GM21786 (cell line): ENCODE measurements around the gene ZNF318.
"Not testable (repeated sequence)": the region's sequence is repeated elsewhere in the genome, so short reads cannot be mapped to it uniquely, and the experiment has no call there.

Experiments used
- ATAC-seq: cut with Tn5 transposase; IDR thresholded peaks from one replicate; pipeline ENCODE4 v1.9.1; 2021; ENCODE audit not compliant: unreplicated experiment

ZNF318 gene

GRCh38 chr6:43347021-43347420 is 22.4 kb downstream of the ZNF318 start:
- ATAC-seq = no peak

- ATAC-seq = not testable (repeated sequence)
Measured at GRCh38 chr6:43346243-43346642, 23.2 kb downstream of the ZNF318 start.

GRCh38 chr6:43339168-43339567 is 30.3 kb downstream of the ZNF318 start:
- peak; percentile 80 for ATAC-seq

GRCh38 chr6:43338243-43338642 is 31.2 kb downstream of the ZNF318 start:
- peak; percentile 51 for ATAC-seq

- ATAC-seq = no peak
Measured at GRCh38 chr6:43336382-43336781, 33.1 kb downstream of the ZNF318 start.

GRCh38 chr6:43335469-43335868 is 34.0 kb downstream of the ZNF318 start:
- ATAC-seq = no peak

GRCh38 chr6:43334466-43335095 is 34.9 kb downstream of the ZNF318 start:
- ATAC-seq = no peak

GRCh38 chr6:43331891-43332290 is 37.6 kb downstream of the ZNF318 start:
- no peak for ATAC-seq

GRCh38 chr6:43331470-43331869 is 38.0 kb downstream of the ZNF318 start:
- ATAC-seq = no peak

GRCh38 chr6:43328528-43328927 is 40.9 kb downstream of the ZNF318 start:
- no peak for ATAC-seq

GRCh38 chr6:43325876-43326275 is 43.6 kb downstream of the ZNF318 start:
- ATAC-seq = no peak

- no peak for ATAC-seq
Measured at GRCh38 chr6:43318011-43318410, 51.4 kb downstream of the ZNF318 start.

GRCh38 chr6:43313813-43314212 is 55.6 kb downstream of the ZNF318 start:
- ATAC-seq = no peak

- no peak for ATAC-seq
Measured at GRCh38 chr6:43311666-43312065, 57.8 kb downstream of the ZNF318 start.

GRCh38 chr6:43310624-43311023 is 58.8 kb downstream of the ZNF318 start:
- no peak for ATAC-seq

GRCh38 chr6:43310134-43310533 is 59.3 kb downstream of the ZNF318 start:
- no peak for ATAC-seq

GRCh38 chr6:43308990-43309477 is 60.4 kb downstream of the ZNF318 start:
- ATAC-seq = no peak

GRCh38 chr6:43308101-43308989 is 61.1 kb downstream of the ZNF318 start, which contains the start of gene CRIP3:
Gene CRIP3, minus strand, starts transcription at chr6:43308826. Its CDS starts 34 bp downstream, at chr6:43308792.
- ATAC-seq = peak; percentile 58

GRCh38 chr6:43307451-43308100 is 61.9 kb downstream of the ZNF318 start:
- no peak for ATAC-seq

- ATAC-seq = no peak
Measured at GRCh38 chr6:43306086-43306485, 63.4 kb downstream of the ZNF318 start.

GRCh38 chr6:43304882-43305281 is 64.6 kb downstream of the ZNF318 start:
- ATAC-seq = no peak

- ATAC-seq = no peak
Measured at GRCh38 chr6:43304361-43304760, 65.1 kb downstream of the ZNF318 start.
